Right lobe of liver (tissue), 6 donors: ENCODE results near the gene SPON1. TPM values are rescaled to one million over a fixed set of nuclear protein-coding genes. Genes with fewer than 3 reads are reported as not detected.
"Not testable (repeated sequence)": the region's sequence is repeated elsewhere in the genome, so short reads cannot be mapped to it uniquely, and the experiment has no call there.

Experiments used
- ATAC-seq, 4 donors: fragments of 200-7000 bp; cut with Tn5 transposase; one replicate each; pipeline ENCODE4 v1.9.1; 2020; ENCODE audit warnings: mild to moderate bottlenecking in 4 of 4, moderate library complexity in 4 of 4
- DNase-seq, 3 donors: peaks; one replicate each; pipeline ENCODE4 v3.0.0-alpha.2; 2020
- H3K27ac ChIP-seq, 3 donors: fragments of 200-600 bp; one replicate each; pipeline ENCODE4 v1.8.0; 2022
- H3K27me3 ChIP-seq, 2 donors: fragments of 200-600 bp; one replicate each; pipeline ENCODE4 v1.8.0; 2022
- H3K36me3 ChIP-seq, 4 donors: fragments of 200-600 bp; sonication (generic) in 1 of 4; one replicate each; pipeline versions ENCODE4 v1.5.1 to v1.8.0; 2017 to 2022; ENCODE audit warnings: control low read depth in 1 of 4
- H3K4me1 ChIP-seq, 4 donors: fragments of 200-600 bp; sonication (generic) in 1 of 4; one replicate each; pipeline versions ENCODE4 v1.5.1 to v1.8.0; 2017 to 2022; ENCODE audit warnings: control low read depth in 1 of 4
- H3K4me3 ChIP-seq, 3 donors: fragments of 200-600 bp; one replicate each; pipeline ENCODE4 v1.8.0; 2022
- H3K9me3 ChIP-seq, 4 donors: fragments of 200-600 bp; sonication (generic) in 1 of 4; one replicate each; pipeline versions ENCODE4 v1.5.1 to v1.8.0; 2017 to 2022; ENCODE audit warnings: control low read depth in 1 of 4
- POLR2A ChIP-seq: fragments of 450-650 bp; IDR thresholded peaks from one replicate; pipeline ENCODE4 v1.6.1; 2017; ENCODE audit warnings: antibody characterized with exemption, mild to moderate bottlenecking
- WGBS: methylation state at CpG from one replicate; pipeline ENCODE4 v1.1.6; 2018; ENCODE audit warnings: low coverage, low lambda C conversion rate; ENCODE audit not compliant: insufficient coverage; ENCODE audit errors: missing lambda C conversion rate; 5-methylcytosine and 5-hydroxymethylcytosine counted together
- intact Hi-C, 2 donors: fragments of 100-400 bp; cut with DNase I; formaldehyde crosslinking; loops; one replicate each; pipeline versions ENCODE4 v1.11.2 to v1.14.1; 2022
- total RNA-seq, 6 experiments: library from RNA; depleted of rRNA in 2 of 6; stranded (reverse); fragments of >200 nt in 2 of 6; fragmentation: NEBNext Ultra II Directional in 3 of 6; extraction: Animal tissue kit (Norgen Biotek cat#: 25700) in 3 of 6; gene quantifications; one replicate each; pipeline versions ENCODE4 v1.1.0 to v1.2.4, GENCODE V29; 2016 to 2023
- TF ChIP-seq, protein P1 (sequence below), 4 donors: fragments of 200-600 bp in 3 of 4; fragments of 450-650 bp in 1 of 4; IDR thresholded peaks; one replicate each; pipeline versions ENCODE4 v1.5.1 to v1.8.0; 2016 to 2022; ENCODE audit warnings: antibody characterized with exemption in 4 of 4, mild to moderate bottlenecking in 2 of 4
- donor health status: DM: no; HTN: yes; CAD: no.
- donor health status: DM: no; HTN: no; CAD: no.
- donor health status: DM: no; HTN: no; CAD: no.
- donor health status: DM: no; HTN: yes; CAD: no.
- donor health status: DM: no; HTN: yes; CAD: no.

SPON1 gene
- total RNA-seq, 6 experiments from 2014 or later, result 0.51 to 2.4 (median 1.6) TPM

DNA sequence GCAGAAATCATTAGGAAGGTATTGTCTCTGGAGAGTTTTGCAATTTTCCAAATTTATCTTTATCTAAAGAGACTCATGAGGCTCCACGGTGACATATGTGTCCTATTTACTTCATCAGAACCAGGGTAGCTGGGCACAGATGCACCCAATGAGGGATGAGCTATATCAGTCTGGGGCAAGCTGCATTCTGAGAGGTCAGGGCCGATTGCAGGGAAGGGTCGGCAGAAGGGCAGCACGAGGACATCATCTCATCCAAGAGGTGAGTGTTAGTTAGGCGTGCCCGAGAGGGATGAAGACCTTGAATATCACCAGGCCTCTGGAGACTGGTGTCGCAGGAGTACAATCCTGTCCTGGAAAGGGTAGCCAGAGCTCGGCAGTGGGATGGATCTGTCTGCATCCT is 41.0 kb upstream of the SPON1 start:
- Histone ChIP-seq H3K36me3 (no peaks in the 10 kb centered on the region), H3K27ac (no peak overlapping the region), H3K4me3 (no peak overlapping the region), H3K27me3 (no peaks in the 10 kb centered on the region), H3K9me3 (no peaks in the 10 kb centered on the region), H3K4me1 (no peaks in the 10 kb centered on the region)
- intact Hi-C loops, result no loop called here
- DNase-seq (no peak), ATAC-seq (no peak)
- no peak for TF ChIP-seq POLR2A
- TF ChIP-seq, protein P1, sequence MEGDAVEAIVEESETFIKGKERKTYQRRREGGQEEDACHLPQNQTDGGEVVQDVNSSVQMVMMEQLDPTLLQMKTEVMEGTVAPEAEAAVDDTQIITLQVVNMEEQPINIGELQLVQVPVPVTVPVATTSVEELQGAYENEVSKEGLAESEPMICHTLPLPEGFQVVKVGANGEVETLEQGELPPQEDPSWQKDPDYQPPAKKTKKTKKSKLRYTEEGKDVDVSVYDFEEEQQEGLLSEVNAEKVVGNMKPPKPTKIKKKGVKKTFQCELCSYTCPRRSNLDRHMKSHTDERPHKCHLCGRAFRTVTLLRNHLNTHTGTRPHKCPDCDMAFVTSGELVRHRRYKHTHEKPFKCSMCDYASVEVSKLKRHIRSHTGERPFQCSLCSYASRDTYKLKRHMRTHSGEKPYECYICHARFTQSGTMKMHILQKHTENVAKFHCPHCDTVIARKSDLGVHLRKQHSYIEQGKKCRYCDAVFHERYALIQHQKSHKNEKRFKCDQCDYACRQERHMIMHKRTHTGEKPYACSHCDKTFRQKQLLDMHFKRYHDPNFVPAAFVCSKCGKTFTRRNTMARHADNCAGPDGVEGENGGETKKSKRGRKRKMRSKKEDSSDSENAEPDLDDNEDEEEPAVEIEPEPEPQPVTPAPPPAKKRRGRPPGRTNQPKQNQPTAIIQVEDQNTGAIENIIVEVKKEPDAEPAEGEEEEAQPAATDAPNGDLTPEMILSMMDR (IDR thresholded peaks at IDR 0.05), result no peak
- 63% methylated on average over 8 of the region's 8 CpGs for WGBS

- H3K4me1 ChIP-seq, result no peaks in the 10 kb centered on the region
- WGBS, result 25% methylated on average over 1 of the region's 1 CpG
- intact Hi-C loops, result no loop called here
- H3K27me3 ChIP-seq, result no peaks in the 10 kb centered on the region
- no peak for TF ChIP-seq POLR2A
- TF ChIP-seq, protein P1 (IDR thresholded peaks at IDR 0.05), result no peak
- no peak overlapping the region for H3K27ac ChIP-seq
- H3K9me3 ChIP-seq, result no peaks in the 10 kb centered on the region
- DNase-seq (no peak), ATAC-seq (no peak)
- no peaks in the 10 kb centered on the region for H3K36me3 ChIP-seq
- no peak overlapping the region for H3K4me3 ChIP-seq
Observed at GRCh38 chr11:13923182-13923581, 39.3 kb upstream of the SPON1 start.

DNA sequence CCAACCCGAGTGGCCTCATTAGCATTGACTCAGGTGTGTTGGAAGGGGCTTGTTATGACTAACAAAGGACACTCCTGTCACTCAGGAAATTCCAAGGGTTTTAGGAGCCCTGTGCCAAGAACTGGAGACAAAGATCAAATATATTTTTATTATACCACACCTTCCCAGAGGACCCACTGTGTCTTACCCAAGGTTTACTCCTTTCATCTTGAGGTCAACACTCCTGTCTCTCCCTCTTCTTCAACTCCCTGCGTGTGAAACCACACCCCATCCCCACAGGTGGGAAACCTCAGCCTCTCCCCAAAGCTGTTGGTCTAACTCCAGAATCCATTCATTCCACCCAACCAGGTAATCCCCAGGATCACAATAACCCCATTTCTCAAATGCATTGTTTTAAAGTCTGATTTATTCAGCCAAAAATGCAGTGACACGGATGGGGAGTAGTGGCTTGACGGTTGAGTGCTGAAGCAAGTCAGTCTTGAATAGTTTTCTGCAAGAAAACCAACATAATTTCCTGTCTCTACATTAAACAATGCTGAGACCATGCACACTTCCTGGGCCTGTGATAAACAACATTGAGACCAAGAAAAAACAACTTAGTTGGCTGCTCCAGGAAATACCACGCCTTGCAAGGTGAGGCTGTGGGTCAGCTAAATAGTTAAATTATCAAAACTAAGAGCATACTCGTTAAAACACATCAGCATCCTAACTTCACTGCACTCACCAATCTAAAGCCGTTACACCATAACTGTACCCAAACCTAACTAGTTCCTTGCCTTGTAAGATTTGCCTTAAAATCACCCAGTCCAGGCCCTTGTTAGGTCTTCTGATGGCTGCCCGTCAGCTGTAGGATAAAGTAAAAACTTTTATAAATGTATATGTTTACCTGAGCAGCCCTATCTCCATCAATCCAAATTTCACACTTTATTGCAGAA is 38.5 kb upstream of the SPON1 start:
- DNase-seq (no peak), ATAC-seq (peak in 1 of 4 donors; percentile 23)
- intact Hi-C loops, result no loop called here
- 46% methylated on average over 6 of the region's 8 CpGs for WGBS
- Histone ChIP-seq H3K9me3 (no peaks in the 10 kb centered on the region), H3K36me3 (no peaks in the 10 kb centered on the region), H3K4me1 (peaks cover 0 to 4% (median 0%) of the 10 kb centered on the region in 4 donors), H3K27ac (no peak overlapping the region), H3K27me3 (no peaks in the 10 kb centered on the region), H3K4me3 (no peak overlapping the region)
- TF ChIP-seq, protein P1 (IDR thresholded peaks at IDR 0.05), result no peak

GRCh38 chr11:13924801-13925327 is 37.7 kb upstream of the SPON1 start:
- Histone ChIP-seq H3K4me3 (no peak overlapping the region), H3K9me3 (no peaks in the 10 kb centered on the region), H3K4me1 (peaks cover 0 to 4% (median 0%) of the 10 kb centered on the region in 4 donors), H3K36me3 (no peaks in the 10 kb centered on the region), H3K27ac (no peak overlapping the region), H3K27me3 (no peaks in the 10 kb centered on the region)
- intact Hi-C loops, result no loop called here
- 33% methylated on average over 2 of the region's 2 CpGs for WGBS
- DNase-seq (no peak), ATAC-seq (peak in 3 of 4 donors; percentile 29 to 46 (median 40))
- TF ChIP-seq, protein P1 (IDR thresholded peaks at IDR 0.05), result no peak
- TF ChIP-seq POLR2A, result no peak

DNA sequence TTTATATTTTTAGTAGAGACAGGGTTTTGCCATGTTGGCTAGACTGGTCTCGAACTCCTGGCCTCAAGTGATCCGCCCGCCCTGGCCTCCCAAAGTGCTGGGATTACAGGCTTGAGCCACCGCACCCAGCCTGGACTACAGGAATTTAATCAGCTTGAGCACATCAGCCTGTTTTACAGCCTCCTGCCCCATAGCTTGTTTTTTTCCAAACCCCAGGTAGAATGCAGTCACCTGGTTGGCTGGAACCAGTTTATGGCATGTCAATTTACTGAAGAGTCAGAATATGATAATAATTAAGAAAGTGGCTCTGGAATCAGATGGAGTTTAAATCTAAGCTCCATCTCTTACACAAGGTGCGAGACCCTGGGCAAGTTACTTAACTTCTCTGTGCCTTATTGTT is 36.2 kb upstream of the SPON1 start:
- H3K36me3 ChIP-seq, intact Hi-C loops, H3K9me3 ChIP-seq, H3K27me3 ChIP-seq, ATAC-seq, H3K4me1 ChIP-seq, DNase-seq, H3K27ac ChIP-seq, H3K4me3 ChIP-seq: not testable (repeated sequence)
- WGBS, result 88% methylated on average over 5 of the region's 5 CpGs
